Measurements from ENCODE around the gene NPM1.
A peak's percentile ranks its signal among the peaks of the same experiment; 100 is the strongest.

NPM1 gene

DNA sequence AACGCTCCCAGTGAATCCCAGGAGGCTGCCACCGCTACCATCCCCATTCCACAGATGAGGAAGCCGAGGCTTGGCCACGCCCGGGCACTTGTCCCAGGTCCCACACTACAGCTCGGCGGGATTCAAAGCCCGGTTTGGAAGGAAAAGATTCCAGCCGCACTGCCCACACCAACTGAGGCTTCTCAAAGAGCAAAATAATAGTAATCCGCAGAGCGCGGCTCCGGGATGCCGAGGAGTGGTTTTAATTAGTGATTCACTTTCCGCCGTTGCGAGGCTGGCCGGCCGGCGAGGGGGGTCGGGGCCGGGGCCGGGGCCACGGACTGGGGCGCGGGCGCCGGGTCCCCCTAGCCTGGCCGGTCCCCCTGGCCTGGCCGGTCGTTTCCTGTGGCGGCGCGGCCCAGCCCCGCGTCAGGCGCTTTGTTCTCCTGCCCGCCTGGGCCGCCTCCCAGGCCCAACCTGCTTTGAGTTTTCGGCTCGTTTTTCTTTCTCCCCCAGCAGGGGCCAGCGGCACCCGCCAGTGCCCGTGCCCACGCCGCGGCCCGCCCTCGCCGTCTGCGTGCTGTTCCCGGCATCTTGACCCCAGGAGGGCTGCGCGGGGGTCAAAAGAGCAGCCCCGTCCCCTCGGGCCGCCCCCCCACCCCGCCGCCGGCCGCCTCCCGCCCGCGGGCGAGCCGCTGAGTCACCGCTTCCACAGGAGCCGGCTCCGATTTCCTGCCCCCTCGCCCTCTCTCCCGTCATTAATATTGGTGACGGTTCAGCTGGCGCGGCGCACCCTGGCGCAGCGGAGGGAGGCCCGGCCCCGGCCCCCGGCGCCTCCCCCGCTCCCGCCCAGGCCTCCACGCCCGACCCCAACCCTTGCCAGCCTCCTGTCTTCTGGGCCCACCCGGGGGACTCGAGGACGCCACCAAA, 63.0 kb downstream of the NPM1 start:
- H3K4me3 ChIP-seq (ENCODE audit: control insufficient read depth, low read depth, low read length): peak overlapping the region; percentile 27
- TF ChIP-seq, protein P1, sequence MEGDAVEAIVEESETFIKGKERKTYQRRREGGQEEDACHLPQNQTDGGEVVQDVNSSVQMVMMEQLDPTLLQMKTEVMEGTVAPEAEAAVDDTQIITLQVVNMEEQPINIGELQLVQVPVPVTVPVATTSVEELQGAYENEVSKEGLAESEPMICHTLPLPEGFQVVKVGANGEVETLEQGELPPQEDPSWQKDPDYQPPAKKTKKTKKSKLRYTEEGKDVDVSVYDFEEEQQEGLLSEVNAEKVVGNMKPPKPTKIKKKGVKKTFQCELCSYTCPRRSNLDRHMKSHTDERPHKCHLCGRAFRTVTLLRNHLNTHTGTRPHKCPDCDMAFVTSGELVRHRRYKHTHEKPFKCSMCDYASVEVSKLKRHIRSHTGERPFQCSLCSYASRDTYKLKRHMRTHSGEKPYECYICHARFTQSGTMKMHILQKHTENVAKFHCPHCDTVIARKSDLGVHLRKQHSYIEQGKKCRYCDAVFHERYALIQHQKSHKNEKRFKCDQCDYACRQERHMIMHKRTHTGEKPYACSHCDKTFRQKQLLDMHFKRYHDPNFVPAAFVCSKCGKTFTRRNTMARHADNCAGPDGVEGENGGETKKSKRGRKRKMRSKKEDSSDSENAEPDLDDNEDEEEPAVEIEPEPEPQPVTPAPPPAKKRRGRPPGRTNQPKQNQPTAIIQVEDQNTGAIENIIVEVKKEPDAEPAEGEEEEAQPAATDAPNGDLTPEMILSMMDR (conservative IDR thresholded peaks at IDR 0.05; ENCODE audit: control insufficient read depth, insufficient read depth, low read depth, low read length): no peak
- DNase-seq (ENCODE audit: low read depth): peak; percentile 83

DNA sequence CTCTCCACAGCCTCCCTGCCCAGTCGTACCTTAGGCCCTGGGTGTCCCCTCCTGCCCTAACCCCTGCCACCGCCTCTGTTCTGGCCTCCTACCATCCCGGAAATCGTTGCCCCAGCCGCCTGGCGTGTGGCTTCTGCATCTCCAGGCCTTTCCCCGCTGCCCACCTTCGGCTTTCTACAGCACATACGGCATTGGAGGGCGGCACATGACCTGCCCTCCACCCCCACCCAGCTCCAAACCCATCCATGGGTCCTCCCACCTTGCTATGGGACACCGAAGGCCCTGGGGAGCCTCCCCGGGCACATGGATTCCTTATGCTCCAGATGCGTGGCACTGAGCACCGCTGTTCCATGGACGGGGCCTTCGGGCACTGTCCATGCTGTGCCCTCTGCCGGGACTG, 63.8 kb downstream of the NPM1 start:
- DNase-seq (ENCODE audit: low read depth): no peak
- TF ChIP-seq, protein P1 (conservative IDR thresholded peaks at IDR 0.05; ENCODE audit: control insufficient read depth, insufficient read depth, low read depth, low read length): no peak
- peak overlapping the region; percentile 16 for H3K4me3 ChIP-seq (ENCODE audit: control insufficient read depth, low read depth, low read length)

DNA sequence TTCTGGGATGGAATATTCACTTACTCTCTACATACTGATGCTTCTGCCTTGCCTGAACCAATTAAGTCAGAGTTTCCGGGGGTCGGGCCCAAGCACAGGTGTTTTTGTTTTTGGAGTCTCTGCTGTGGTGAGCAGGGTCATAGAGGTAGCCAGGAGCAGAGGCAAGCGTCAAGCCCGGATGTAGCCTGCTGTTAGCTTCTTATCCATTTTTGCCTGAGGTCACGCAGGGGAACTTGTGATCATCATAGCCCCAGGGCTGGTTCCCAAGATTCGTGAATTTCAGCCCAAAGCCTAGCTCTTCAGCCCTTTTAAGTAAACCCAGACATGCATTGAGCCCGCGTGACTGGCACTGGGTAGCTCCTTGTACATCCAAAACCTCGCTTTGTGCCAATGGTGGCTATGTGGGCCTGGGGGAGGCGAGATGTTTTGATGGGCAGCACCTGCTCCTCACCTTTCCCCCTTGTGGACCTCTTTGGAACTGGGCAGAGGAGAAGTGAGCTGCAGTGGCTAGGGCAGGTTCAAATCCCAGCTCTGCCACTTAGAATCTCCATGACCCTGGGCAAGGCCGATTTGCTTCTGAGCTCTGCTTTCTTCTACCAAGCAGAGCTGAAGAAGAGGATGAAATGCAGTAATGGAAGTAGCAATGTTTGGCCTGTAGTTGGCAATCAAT, 65.5 kb downstream of the NPM1 start:
- H3K4me3 ChIP-seq (ENCODE audit: control insufficient read depth, low read depth, low read length): no peak overlapping the region
- TF ChIP-seq, protein P1 (conservative IDR thresholded peaks at IDR 0.05; ENCODE audit: control insufficient read depth, insufficient read depth, low read depth, low read length): peak; percentile 2
- no peak for DNase-seq (ENCODE audit: low read depth)

DNA sequence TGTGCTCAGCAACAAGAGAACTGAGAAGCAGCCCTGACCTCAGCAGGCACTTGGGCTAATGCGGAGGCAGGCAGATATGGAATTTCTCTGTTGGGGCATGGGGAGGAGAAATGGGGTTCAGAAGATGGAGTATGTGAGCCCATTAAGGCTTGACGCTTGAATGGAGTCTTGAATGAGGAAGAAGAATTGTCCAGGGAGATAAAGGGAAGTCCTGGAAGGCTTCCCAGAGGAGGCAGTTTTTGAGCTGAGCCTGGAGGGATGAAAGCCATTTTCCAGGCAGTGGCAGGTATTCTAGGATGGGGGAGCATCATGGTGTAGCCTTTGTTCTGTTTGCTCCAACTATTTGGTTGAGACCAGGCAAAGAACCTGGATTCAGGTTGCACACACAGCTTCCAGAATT, 66.3 kb downstream of the NPM1 start:
- no peak overlapping the region for H3K4me3 ChIP-seq (ENCODE audit: control insufficient read depth, low read depth, low read length)
- no peak for DNase-seq (ENCODE audit: low read depth)
- TF ChIP-seq, protein P1 (conservative IDR thresholded peaks at IDR 0.05; ENCODE audit: control insufficient read depth, insufficient read depth, low read depth, low read length): no peak

DNA sequence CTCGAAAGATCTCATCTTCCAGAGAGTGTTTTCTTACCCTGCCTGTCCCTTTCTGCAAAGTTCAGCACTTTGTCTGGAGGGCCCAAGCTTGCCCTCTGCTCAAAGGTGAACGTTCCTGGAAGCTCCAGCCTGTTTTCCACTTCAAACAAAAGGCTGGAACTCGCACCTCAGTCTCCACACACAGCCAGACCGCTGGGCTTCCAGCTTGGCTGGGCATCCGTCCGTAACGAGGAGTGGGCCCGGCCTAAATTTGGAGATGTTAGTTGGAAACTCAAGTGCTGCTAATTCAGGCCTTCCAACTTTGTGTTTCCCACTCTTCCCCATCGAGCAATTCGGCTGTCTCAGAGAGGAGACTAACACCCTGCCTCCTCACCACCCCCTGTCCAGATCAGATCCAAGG, 66.9 kb downstream of the NPM1 start:
- DNase-seq (ENCODE audit: low read depth): no peak
- no peak overlapping the region for H3K4me3 ChIP-seq (ENCODE audit: control insufficient read depth, low read depth, low read length)
- TF ChIP-seq, protein P1 (conservative IDR thresholded peaks at IDR 0.05; ENCODE audit: control insufficient read depth, insufficient read depth, low read depth, low read length): no peak

DNA sequence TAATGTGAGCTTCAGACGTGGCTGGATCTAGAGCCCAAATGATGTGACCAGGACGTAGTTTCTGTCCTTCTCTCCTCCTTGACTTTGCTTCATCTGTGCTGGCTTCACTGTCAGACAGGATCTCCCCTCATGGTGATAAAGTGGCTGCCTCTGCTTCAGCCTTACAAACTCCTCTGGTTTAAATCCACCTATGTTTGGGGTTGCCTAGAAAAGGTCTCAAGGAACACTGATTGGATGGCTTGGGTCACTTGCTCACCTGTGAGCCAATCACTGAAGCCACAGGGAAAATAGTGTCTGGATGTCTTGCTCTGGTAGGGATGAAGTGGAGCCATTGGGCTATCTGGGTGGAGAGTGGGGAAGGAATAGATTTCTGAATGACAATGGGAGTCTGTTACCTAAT, 67.9 kb downstream of the NPM1 start:
- no peak for DNase-seq (ENCODE audit: low read depth)
- no peak overlapping the region for H3K4me3 ChIP-seq (ENCODE audit: control insufficient read depth, low read depth, low read length)
- TF ChIP-seq, protein P1 (conservative IDR thresholded peaks at IDR 0.05; ENCODE audit: control insufficient read depth, insufficient read depth, low read depth, low read length): no peak

All from fibroblast of mammary gland (primary cell).